IPS-18a (cell line): ENCODE results near the gene MASTL.
A peak's percentile ranks its signal among the peaks of the same experiment; 100 is the strongest.
"Not testable (repeated sequence)": the region's sequence is repeated elsewhere in the genome, so short reads cannot be mapped to it uniquely, and the experiment has no call there.

Experiments used
- H3K27ac ChIP-seq: one replicate; pipeline ENCODE4 v1.5.1; 2013; ENCODE audit warnings: low read length
- H3K27me3 ChIP-seq: one replicate; pipeline ENCODE4 v1.6.1; 2013; ENCODE audit warnings: mild to moderate bottlenecking, low read length; ENCODE audit not compliant: control insufficient read depth, insufficient read depth
- H3K36me3 ChIP-seq: one replicate; pipeline ENCODE4 v1.6.1; 2013; ENCODE audit warnings: low read depth, low read length; ENCODE audit not compliant: control insufficient read depth
- H3K4me1 ChIP-seq: one replicate; pipeline ENCODE4 v1.6.1; 2013; ENCODE audit warnings: low read depth, low read length; ENCODE audit not compliant: control insufficient read depth
- H3K4me3 ChIP-seq: one replicate; pipeline ENCODE4 v1.5.1; 2013; ENCODE audit warnings: low read length
- H3K9ac ChIP-seq: one replicate; pipeline ENCODE4 v1.6.1; 2013; ENCODE audit warnings: mild to moderate bottlenecking, low read length, moderate library complexity
- H3K9me3 ChIP-seq: one replicate; pipeline ENCODE4 v1.6.1; 2013; ENCODE audit warnings: low read depth, low read length; ENCODE audit not compliant: control insufficient read depth

MASTL gene

DNA sequence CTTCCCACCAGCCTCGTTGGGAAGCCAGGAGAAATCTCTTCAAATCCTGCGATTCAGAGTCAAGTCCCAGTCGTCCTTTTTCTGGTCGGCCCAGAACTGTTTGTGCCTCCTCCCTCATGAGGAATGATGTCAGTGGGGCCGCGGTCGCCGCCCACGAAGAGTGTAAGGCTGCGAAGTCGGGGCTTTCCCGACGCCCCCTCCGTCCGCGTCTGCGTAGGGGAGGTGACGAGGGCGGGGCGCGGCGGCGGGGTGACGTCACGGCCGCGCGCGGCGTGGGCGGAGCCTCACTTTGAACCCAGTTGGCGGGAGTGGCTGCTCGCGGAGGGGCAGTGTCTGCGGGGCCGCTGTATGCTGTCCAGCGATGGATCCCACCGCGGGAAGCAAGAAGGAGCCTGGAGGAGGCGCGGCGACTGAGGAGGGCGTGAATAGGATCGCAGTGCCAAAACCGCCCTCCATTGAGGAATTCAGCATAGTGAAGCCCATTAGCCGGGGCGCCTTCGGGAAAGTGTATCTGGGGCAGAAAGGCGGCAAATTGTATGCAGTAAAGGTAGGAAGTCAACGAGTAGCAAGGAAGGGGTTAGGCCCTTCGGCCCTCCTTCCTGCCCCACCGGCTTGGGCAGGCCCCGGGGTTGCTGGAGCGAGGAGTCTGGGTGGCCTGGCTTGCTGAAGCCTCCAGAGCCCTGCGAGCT is at the start of gene MASTL:
MASTL (plus strand) TSS at position 287 of the 689 bp plus-strand sequence; CDS start at position 362, 75 bp downstream.
- no peaks in the 10 kb centered on the region for H3K9me3 ChIP-seq
- peaks cover 25% of the 10 kb centered on the region for H3K36me3 ChIP-seq
- H3K9ac ChIP-seq = peak within 1 kb of the TSS; percentile 97
- H3K27ac ChIP-seq = peak within 1 kb of the TSS; percentile 82
- peaks cover 10% of the 10 kb centered on the region for H3K4me1 ChIP-seq
- H3K4me3 ChIP-seq = peak within 1 kb of the TSS; percentile 99
- no peaks in the 10 kb centered on the region for H3K27me3 ChIP-seq

DNA sequence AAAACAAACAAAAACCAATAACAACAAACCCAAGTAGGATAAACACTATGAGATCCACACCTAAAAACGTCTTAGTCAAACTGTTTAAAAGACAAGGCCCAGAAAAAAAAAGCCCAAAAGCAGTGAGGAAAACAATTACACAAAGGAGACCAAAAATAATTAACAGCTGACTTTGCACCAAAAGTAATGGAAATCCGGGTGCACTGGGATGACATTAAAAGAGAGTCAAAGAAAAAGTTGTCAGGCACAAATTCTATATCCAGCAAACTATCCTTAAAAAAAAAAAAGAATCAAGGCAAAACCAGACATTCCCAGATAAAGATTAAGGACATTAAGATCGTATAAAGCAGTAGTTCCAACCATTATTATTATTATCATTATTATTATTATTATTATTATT is 47.0 kb upstream of the MASTL start:
- H3K4me1 ChIP-seq = no peaks in the 10 kb centered on the region
- peaks cover 34% of the 10 kb centered on the region for H3K36me3 ChIP-seq
- H3K27ac ChIP-seq = no peak overlapping the region
- H3K27me3 ChIP-seq = no peaks in the 10 kb centered on the region
- no peak overlapping the region for H3K9ac ChIP-seq
- no peak overlapping the region for H3K4me3 ChIP-seq
- H3K9me3 ChIP-seq = no peaks in the 10 kb centered on the region

DNA sequence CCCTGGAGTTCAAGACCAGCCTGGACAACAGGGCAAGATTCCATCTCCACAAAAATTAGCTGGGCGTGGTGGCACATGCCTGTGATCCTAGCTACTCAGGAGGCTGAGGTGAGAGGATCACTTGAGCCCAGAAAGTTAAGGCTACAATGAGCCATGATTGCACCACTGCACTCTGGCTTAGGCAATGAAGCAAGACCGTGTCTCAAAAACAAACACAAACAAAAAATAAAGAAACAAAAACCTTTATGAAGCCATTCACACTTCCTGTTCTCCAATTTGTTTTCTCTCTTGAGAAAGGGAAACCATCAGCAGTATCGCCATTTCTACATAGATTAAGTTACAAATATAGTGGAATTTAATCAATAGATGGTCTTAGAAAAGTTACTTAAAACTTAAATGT is 20.8 kb upstream of the MASTL start:
- Histone ChIP-seq H3K27me3 (no peaks in the 10 kb centered on the region), H3K9ac (no peak overlapping the region), H3K4me1 (no peaks in the 10 kb centered on the region), H3K36me3 (peaks cover 81% of the 10 kb centered on the region), H3K4me3 (no peak overlapping the region), H3K27ac (no peak overlapping the region), H3K9me3 (no peaks in the 10 kb centered on the region)

DNA sequence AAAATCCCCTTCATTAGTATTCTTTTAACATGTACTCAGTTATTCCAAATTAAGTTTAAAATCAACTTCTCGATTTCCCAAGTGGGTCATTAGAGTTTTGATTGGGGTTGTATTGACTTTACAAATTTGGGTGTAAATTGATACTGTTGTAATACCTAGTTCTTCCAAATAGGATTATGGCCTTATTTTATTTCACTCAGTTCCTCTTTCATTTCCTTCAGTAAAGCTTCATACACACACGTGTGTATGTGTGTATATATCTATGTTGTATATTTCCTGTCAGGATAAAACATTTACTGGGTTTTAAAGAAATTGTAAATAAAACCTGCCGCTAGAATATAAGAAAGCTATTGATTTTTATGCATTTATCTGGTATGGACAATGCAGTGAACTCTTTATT is 16.9 kb upstream of the MASTL start:
- Histone ChIP-seq H3K36me3 (peaks cover 66% of the 10 kb centered on the region), H3K27me3 (no peaks in the 10 kb centered on the region), H3K4me1 (no peaks in the 10 kb centered on the region), H3K9ac (no peak overlapping the region), H3K27ac (no peak overlapping the region), H3K4me3 (no peak overlapping the region), H3K9me3 (no peaks in the 10 kb centered on the region)

DNA sequence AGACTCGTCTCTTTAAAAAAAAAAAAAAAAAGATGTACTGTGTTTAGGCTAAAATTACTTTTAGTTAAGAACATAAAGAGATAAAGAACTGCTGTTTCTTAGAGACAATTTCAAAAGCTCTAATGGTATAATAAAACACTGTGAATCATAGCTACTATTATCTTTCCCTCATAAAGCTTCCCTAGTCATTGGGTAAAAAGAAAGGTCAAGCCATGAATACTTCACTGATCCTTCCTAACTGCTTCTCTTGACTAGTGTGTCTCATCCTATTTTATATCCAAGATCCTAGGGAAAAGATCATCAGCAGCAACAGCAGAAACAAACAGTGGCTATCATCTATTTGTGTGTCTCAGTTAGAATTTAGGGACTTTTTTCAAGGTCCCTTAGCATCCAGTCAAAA is 11.5 kb upstream of the MASTL start:
- H3K9ac ChIP-seq = no peak overlapping the region
- peaks cover 9% of the 10 kb centered on the region for H3K4me1 ChIP-seq
- peaks cover 67% of the 10 kb centered on the region for H3K36me3 ChIP-seq
- no peaks in the 10 kb centered on the region for H3K9me3 ChIP-seq
- no peaks in the 10 kb centered on the region for H3K27me3 ChIP-seq
- no peak overlapping the region for H3K4me3 ChIP-seq
- no peak overlapping the region for H3K27ac ChIP-seq

DNA sequence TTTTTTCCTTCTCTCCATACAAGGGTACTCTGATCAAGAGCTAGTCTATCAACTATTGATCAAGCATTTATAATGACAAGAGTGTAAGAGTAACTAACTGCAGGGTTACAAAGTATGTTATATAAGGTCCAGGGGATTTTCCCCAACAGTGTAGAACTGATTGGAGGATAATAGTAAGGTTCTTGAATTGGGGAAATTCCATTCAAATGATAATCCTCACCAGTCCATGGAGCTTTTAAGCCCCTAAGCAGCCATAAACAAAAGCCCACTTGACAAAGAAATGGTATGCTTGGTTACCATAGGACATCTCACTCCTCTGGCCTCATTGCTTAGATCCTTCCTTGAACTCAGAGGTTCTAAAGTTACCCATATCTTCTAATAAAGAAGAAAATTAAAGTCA is 9.2 kb upstream of the MASTL start:
- Histone ChIP-seq H3K4me1 (peaks cover 9% of the 10 kb centered on the region), H3K9me3 (no peaks in the 10 kb centered on the region), H3K4me3 (peak overlapping the region; percentile 27), H3K9ac (peak overlapping the region; percentile 13), H3K27ac (peak overlapping the region; percentile 78), H3K27me3 (no peaks in the 10 kb centered on the region), H3K36me3 (peaks cover 67% of the 10 kb centered on the region)

DNA sequence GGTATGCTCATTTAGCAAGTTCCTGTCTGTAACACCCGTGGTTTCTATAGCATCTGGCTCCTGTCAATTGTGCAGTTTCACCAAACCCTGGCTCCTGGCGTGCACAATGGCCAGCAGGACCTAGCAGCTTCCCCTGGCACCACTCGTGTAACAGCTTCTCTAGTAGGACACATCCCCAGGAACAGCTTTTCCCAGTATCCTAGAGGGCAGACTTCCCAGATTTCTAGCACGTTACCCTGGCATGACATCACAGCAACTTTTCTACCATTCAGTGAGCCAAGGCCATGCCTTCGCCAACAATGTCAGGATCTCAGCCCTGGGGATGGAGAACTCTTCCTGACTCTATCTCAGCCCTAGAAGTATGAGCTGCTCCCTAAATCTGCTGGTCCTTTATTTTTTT is 7.5 kb upstream of the MASTL start:
- H3K4me1 ChIP-seq = peaks cover 13% of the 10 kb centered on the region
- H3K9ac ChIP-seq = no peak overlapping the region
- H3K27me3 ChIP-seq = no peaks in the 10 kb centered on the region
- no peak overlapping the region for H3K4me3 ChIP-seq
- H3K36me3 ChIP-seq = peaks cover 53% of the 10 kb centered on the region
- H3K27ac ChIP-seq = no peak overlapping the region
- H3K9me3 ChIP-seq = no peaks in the 10 kb centered on the region

DNA sequence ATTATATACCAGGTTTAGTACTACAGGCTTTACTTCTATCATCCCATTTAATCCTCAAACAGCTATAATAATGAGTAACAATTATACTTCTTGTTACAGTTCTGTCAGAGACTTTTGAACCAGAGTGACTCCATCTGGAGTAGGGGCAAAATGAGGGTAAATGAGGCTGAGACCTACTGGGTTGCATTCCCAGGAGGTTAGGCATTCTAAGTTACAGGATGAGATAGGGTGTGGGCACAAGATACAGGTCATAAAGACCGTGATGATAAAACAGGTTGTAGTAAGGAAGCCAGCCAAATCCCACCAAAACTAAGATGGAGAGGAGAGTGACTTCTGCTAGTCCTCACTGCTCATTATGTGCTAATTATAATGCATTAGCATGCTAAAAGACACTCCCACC is 4.9 kb upstream of the MASTL start:
- Histone ChIP-seq H3K27ac (no peak overlapping the region), H3K36me3 (peaks cover 33% of the 10 kb centered on the region), H3K9ac (no peak overlapping the region), H3K27me3 (no peaks in the 10 kb centered on the region), H3K9me3 (no peaks in the 10 kb centered on the region), H3K4me1 (peaks cover 13% of the 10 kb centered on the region), H3K4me3 (no peak overlapping the region)

DNA sequence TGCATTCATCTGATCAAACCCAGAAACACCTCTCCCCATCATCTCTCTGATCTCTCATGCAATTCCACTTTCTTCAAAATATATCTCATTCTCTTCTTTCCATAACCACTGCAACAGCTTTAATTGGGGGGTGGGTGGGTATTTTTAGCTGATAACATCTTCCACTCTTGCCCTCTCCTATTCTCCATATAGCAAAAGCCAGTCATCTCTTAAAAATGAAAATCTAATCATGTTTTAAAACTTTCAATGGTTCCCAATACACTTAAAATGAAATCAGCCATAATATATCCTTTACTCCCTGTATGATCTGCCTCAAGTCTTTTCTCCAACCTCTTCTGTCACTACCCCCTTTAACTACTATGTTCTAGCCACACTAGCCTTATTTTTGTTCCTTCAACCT is 2.5 kb upstream of the MASTL start:
- Histone ChIP-seq H3K27me3 (no peaks in the 10 kb centered on the region), H3K4me3 (peak overlapping the region; percentile 99), H3K4me1 (peaks cover 10% of the 10 kb centered on the region), H3K9ac (peak overlapping the region; percentile 97), H3K27ac (no peak overlapping the region), H3K36me3 (peaks cover 18% of the 10 kb centered on the region), H3K9me3 (no peaks in the 10 kb centered on the region)

DNA sequence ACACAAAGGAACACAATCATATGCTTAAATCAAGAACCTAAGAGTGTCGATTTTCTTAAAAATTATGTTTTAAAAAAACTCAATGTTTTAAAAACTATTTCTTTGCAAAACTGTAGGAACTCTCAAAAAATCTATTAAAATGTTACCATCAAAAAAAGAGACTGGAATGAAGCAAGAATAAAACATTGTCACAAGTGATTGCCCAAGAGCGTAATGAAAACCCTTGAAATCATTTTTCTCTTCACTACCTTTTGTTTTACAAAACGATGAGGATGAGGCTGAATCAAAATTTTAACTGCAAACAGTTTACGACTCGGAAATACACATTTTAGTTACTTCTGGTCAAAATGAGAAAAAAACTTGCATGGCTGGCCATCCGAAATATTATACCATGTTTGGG is 1.8 kb upstream of the MASTL start:
- Histone ChIP-seq H3K36me3 (peaks cover 17% of the 10 kb centered on the region), H3K9ac (peak overlapping the region; percentile 97), H3K9me3 (no peaks in the 10 kb centered on the region), H3K27me3 (no peaks in the 10 kb centered on the region), H3K4me1 (peaks cover 10% of the 10 kb centered on the region), H3K27ac (peak overlapping the region; percentile 82), H3K4me3 (peak overlapping the region; percentile 99)

DNA sequence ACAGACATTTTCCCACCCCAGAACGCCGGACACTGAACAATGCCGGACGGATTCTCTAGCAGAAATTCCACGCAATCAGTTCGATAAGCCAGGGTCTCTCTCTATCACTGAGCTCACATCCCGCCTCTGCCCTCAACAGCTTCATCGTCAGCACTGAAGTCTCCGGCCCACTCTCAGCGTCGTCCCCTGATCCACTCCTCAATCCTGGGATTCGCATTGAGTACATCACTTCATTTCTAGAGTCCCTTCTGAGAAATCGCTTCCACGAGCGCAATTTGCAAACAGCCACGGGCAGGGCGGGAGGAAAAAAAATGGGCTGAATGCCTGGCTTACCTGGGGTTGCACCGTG is 1.3 kb upstream of the MASTL start:
- peak overlapping the region; percentile 99 for H3K4me3 ChIP-seq
- no peaks in the 10 kb centered on the region for H3K9me3 ChIP-seq
- peak overlapping the region; percentile 82 for H3K27ac ChIP-seq
- peak overlapping the region; percentile 97 for H3K9ac ChIP-seq
- peaks cover 10% of the 10 kb centered on the region for H3K4me1 ChIP-seq
- no peaks in the 10 kb centered on the region for H3K27me3 ChIP-seq
- peaks cover 17% of the 10 kb centered on the region for H3K36me3 ChIP-seq

DNA sequence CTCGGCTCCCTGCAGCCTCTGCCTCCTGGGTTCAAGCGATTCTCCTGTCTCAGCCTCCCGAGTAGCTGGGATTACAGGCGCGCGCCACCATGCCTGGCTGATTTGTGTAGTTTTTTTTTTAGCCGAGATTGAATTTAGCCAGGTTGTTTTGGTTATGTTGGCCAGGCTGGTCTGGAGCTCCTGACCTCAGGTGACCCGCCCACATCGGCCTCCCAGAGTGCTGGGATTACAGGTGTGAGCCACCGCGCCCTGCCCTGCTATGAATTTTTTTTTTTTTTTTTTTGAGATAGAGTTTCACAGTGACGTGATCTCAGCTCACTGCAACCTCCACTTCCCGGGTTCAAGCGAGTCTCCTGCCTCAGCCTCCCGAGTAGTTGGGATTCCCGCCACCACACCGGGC is 1.4 kb downstream of the MASTL start:
- peak overlapping the region; percentile 99 for H3K4me3 ChIP-seq
- not testable (repeated sequence) for H3K4me1 ChIP-seq, H3K9me3 ChIP-seq, H3K27me3 ChIP-seq, H3K27ac ChIP-seq
- H3K36me3 ChIP-seq = peaks cover 37% of the 10 kb centered on the region
- peak overlapping the region; percentile 97 for H3K9ac ChIP-seq
